Mammary epithelial cell (primary cell): ENCODE results near the gene KLK10.

Experiments
- EZH2 ChIP-seq: IDR thresholded peaks from 2 replicates; pipeline ENCODE4 v1.6.1; 2012; ENCODE audit warnings: low read length, inconsistent platforms, borderline replicate concordance
- TF ChIP-seq, protein P1 (sequence below), 2 donors: IDR thresholded peaks in 1 of 2; conservative IDR thresholded peaks in 1 of 2; 2 replicates each; pipeline ENCODE4 v1.5.1; 2011 to 2012; ENCODE audit warnings: inconsistent platforms in 2 of 2, low read length in 2 of 2, mild to moderate bottlenecking in 2 of 2, control low read depth in 1 of 2, low read depth in 1 of 2; ENCODE audit not compliant: insufficient read depth in 1 of 2; ENCODE audit errors: extremely low read depth in 1 of 2

DNA sequence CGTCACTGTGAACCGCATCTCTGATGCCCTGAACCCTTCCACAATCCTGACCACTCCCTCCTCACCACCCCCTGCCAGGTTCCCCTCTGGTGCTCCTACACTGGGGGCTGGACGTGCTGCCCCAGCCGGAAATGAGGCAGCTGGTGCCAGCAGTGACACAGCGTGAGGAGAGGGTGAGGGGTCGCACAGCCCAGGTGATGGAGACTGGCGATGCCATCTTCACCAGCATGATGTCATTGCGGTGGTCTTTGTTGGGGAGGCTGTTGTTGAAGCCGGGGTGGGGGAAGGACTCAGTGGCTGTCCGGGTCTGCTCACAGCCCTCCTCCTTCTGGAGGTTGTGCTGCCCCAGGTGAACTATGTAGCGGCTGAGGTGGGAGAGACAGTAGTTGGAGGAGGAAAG is 4.4 kb upstream of the KLK10 start:
- TF ChIP-seq, protein P1, sequence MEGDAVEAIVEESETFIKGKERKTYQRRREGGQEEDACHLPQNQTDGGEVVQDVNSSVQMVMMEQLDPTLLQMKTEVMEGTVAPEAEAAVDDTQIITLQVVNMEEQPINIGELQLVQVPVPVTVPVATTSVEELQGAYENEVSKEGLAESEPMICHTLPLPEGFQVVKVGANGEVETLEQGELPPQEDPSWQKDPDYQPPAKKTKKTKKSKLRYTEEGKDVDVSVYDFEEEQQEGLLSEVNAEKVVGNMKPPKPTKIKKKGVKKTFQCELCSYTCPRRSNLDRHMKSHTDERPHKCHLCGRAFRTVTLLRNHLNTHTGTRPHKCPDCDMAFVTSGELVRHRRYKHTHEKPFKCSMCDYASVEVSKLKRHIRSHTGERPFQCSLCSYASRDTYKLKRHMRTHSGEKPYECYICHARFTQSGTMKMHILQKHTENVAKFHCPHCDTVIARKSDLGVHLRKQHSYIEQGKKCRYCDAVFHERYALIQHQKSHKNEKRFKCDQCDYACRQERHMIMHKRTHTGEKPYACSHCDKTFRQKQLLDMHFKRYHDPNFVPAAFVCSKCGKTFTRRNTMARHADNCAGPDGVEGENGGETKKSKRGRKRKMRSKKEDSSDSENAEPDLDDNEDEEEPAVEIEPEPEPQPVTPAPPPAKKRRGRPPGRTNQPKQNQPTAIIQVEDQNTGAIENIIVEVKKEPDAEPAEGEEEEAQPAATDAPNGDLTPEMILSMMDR (conservative IDR thresholded peaks at IDR 0.05 in 1 of 2, IDR thresholded peaks at IDR 0.05 in 1 of 2; ENCODE audit: extremely low read depth in 1 of 2, insufficient read depth in 1 of 2, low read depth in 1 of 2, low read length in 2 of 2) = no peak
- no peak for TF ChIP-seq EZH2
